HG03460 (cell line): ENCODE measurements around the gene FBXW12.

Experiments
- ATAC-seq: cut with Tn5 transposase; IDR thresholded peaks from one replicate; pipeline ENCODE4 v1.9.1; 2021; ENCODE audit not compliant: unreplicated experiment

The FBXW12 gene

GRCh38 chr3:48406443-48407431, 34.7 kb downstream of the FBXW12 start:
- no peak for ATAC-seq

- no peak for ATAC-seq
Observed at GRCh38 chr3:48407542-48408099, 35.6 kb downstream of the FBXW12 start.

- no peak for ATAC-seq
Observed at GRCh38 chr3:48408823-48409281, 36.8 kb downstream of the FBXW12 start.

DNA sequence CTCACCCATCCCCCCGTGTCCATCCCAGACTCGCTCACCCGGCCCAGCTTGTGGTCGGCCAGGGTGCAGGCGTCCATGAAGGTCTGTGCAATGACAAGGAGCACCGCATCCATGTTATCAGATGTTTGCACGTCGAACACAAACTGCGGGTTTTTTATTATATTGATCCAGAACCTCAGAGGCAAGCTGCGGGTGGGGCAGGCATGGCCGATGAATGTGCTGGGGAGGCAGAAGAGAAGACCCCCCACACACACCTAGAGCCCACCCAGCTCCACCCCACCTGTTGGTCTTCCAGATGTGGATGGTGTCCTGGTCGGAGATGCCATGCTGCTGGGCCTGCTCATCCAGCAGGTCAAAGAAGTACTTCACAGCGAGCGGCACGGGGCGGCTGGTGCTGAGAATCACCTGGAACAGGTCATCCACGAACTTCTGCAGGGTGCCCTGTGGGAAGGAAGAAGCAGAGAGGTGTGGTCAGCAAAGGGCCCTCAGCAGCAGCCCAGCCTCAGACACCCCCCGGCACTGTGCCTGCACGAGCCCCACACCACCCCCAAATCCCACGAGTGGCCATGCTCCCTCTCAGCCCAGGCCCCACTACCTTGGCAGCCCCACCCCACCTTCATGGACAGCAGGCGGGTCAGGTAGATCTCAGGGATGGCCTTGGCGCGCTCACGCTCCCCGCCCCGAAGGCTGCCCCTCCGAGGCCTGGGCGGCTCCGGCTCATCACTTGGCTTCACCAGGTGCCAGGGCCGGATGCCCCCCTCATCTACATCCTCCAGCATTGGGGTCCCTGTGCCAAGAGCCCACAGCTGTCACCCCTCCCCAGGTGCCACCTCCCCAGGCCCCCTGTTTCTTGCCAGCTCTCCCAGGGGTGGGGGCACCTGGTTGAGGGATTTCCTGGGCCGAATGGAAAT, 37.5 kb downstream of the FBXW12 start:
- ATAC-seq: no peak

DNA sequence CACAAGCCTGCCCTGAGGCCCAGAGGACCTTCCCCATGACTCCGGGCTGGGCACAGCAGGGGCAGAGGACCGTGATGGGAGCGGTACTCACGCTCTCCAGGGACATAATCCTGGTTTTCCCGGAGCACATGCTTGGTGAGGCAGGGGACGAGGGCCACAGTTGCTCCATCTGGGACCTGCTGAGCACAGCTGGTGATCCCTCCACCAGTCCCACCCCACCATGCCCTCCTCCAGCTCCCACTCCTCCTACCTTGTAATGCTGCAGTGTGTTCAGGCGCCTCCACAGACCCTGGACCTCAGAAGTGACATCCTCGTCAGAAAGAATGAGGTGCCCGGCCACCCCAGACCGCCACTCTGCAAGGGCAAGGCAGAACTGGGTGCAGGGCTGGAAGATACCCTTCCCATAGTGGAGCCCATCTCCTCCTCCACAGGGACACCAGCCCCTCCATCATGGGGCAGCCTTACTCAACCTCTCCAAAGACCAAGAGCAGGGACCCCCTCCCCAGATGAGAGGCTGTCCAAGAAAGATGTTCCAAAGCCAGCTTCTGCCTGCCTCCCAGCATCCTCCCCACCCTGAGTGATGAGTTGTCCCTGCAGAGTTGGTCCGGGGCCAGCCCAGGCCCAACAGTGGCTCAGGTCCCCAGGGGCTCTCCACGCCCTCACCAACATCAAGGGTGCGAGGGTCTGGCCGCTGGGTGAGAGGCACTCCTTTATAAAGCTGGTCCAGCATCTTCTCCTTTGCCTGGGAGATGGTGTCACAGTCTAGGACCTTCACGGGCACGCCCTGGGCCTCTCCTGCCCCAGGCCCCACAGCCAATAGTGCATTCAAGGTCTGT, 38.4 kb downstream of the FBXW12 start:
- ATAC-seq: no peak

DNA sequence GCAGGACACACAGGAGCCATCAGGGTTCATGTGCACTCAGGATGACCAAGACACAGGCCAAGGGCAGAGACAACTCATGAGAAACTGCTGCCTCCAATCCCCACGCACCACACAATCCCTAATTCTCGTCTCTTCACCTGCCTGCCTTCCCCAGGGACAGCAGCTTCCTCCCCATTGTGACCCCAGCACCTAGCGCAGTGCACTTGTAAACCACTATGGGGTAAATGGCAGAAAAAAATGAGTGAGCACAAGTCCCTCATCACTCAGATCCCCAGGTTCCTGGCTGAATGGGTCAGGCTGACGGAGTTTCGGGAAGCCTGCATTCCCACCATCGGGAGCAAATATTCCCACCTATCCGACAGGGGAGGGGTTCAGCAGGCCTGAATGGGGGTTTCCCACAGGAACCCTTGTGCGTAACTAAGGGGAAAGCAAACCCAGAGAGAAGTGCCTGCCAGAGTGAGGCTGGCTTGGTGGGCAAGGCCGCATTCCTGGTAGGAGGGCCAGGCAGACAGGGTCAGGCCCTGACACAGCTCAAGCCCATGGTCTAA, 39.1 kb downstream of the FBXW12 start:
- no peak for ATAC-seq

- no peak for ATAC-seq
Observed at GRCh38 chr3:48411606-48412374, 39.8 kb downstream of the FBXW12 start.

- ATAC-seq: no peak
Observed at GRCh38 chr3:48412375-48413001, 40.5 kb downstream of the FBXW12 start.

DNA sequence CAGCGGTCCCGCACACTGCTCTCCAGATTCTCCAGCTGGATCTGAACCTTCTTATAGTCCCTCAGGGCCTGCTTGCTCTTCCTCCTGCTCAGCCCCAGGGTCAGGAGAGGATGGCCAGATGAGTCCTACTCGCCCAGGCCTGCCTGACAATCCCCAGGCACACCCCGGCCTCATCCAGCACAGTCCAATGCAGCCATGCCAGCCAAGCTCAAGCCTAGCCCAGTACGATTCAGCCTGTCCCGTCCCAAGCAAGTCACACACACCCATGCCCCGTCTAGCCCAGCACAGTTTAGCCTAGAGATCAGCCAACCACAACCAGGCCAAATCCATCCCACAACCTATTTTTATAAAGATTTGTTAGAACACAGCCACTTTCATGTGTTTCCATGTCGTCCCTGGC, 41.1 kb downstream of the FBXW12 start:
- no peak for ATAC-seq

DNA sequence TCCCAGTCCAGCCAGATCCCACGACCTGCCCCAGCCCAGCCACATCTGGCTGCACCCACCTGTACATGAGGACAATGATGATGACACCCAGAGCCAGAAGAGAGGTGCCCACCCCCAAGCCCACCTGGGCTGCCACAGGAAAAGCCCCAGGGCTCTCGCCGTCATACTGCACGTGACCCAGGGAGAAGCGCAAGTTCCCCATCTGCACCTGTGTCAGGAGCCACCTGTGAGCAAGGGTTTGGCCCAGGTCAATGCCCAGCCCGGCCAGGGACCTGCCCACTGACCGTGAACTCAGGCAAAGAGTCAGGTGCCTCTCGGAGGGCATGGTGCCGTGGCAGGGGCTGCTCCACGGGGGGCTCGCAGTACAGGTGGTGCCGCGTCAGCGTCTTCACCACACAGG, 41.6 kb downstream of the FBXW12 start:
- no peak for ATAC-seq

DNA sequence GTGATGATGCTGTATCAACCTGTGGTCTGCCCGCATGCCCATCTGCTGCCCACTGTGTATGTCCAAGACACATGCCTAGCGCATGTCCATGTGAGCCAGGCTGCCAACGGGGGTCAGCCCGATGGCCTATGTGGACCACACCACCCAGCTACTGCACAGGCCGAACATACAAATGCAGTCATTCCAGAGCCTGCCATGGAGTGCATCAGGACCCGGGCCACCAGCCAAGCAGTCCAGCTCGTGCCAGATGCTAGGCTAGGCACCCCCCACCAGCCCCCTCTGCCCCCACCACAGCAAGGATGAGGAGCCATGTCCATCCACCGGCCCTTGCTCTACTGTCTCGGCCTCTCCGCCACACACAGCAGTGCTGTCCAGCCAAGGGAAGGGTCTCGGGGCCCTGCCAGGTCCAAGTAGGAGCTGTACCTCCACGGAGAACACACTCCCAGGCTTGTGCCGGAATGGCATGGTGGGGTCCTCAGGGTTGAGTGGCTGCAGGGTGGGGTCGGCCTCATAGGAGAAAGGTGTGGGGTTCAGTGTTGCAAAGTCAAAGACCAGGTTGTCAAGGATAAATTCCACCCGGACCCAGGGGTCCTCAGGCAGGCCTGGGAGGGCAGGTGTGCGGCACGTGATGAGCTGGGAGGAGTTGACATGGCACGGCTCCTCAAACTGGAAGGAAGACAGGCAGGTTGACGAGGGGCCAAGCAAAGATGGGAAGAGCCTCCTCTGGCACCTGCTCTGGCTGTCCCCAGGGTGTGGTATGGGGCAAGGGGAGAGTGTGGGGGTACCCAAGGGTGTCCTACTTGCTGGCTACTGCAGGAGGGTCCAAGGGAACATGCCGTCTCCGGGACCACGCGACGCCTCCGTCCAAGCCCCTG, 42.6 kb downstream of the FBXW12 start:
- no peak for ATAC-seq

DNA sequence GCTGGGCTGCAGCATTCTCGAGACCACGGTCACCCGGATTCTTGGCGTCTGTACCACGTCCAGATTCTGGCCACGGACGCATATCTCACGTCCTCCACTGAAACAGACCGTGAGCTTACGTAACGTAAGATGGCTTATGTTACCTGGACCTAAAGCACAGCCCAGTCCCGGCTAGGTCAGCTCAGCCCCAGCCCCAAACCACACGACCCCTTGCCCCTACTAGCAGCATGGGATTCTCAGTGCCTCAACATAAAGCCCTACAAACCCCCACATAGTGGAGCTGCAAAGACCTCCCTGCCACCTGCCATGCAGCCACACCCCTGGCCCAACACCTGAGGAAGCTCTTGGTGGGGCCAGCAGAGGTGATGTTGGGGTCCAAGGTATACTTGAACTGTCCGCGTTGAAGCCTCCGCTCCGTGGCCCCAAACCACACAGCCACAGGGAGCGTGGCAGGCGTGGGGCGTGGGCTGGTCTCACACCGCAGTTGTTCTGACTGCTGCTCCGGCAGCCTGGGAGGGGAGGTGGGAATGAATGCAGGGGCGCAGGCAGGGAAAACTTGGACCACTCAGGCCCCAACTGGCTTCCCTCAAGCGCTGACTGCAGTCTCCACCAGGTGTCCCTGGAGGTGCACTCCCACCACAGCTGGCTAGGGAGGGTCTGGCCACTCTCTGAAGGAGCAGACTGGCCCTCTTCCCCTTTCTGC, 43.4 kb downstream of the FBXW12 start:
- ATAC-seq: no peak

- no peak for ATAC-seq
Observed at GRCh38 chr3:48416091-48416505, 44.1 kb downstream of the FBXW12 start.

- no peak for ATAC-seq
Observed at GRCh38 chr3:48416546-48416945, 44.5 kb downstream of the FBXW12 start.

DNA sequence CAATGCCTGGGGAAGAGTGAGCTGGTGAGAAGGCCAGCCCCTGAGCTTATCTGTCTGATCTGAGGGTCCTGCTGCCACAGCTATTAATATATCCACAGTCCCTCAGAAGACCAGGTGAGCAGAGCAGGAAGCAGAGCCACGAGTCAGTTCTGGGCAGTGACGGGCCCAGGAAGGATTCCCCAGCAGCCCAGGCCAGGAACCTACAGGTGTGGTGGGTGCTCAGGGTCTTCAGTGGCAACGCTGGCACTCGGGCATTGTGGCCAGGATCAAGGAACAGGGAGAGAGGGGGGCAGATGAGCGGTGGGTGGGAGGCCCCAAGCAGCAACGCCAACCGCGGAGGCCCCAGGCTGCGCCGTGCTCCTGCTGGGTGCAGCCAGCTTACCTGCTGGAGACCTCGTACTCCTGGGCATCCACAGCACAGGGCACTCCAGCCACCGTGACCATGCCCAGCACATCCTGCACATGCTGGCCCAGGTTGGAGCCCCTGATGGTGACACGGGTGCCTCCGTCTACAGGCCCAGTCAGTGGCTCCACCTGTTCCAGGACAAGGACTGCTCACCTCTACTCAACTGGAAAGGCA, 45.6 kb downstream of the FBXW12 start:
- no peak for ATAC-seq

GRCh38 chr3:48418140-48418539, 46.1 kb downstream of the FBXW12 start:
- no peak for ATAC-seq

DNA sequence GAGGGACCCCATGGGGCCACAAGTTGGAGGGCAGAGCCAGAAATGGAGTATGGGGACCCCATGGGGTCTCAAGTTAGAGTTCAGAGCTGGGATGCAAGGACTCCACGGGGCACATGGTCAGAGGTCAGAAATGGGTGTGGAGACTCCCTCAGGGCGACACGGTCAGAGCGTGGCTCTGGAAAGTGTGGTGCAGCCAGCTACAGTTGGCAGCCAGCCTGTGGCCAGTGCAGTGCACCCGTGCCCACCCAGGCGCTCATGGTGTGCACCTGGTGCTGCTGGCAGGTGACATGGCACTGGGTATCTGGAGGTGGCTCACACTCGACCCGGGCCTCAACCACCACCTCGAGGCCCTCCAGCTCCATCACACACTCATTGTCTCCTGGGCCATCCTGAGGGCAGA, 46.6 kb downstream of the FBXW12 start:
- no peak for ATAC-seq
